ENCODE results near the gene INO80B.

The INO80B gene

DNA sequence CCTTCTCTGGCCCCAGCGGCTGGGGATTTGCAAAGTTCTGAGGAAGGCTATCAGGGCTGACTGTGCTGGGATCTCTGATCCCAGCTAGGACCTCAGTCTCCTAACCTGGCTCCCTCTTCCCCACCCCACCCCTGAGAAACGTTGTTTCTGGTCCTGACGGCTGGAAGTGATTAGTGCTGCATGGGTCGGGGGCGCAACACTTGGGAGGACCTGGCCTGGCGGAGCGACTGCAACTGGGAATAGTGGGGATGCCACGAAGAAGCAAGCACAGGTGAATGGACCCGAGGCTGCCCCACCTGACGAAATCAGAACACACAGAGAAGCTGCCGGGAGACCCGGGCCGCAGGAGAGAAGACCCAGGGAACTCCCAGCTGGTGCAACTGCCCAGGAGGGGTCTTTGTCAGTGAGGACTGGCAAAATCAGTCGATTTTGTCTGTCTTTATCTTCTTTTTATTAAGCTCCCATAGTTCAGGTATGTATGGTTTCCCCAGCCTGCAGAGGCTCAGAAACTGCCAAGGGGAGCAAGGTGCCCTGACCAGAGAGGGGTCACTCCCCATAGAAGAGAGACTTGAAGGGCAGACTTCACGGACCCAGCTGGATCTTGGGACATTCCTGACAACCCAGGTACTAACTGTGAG is 45.2 kb downstream of the INO80B start:
- Histone ChIP-seq H3K4me1 (ENCODE audit: control insufficient read depth in 1 of 2, insufficient read depth in 1 of 2, low read depth in 1 of 2, low read length in 1 of 2) (peaks cover 42 to 43% of the 10 kb centered on the region in 2 experiments), H3K9me3 (no peaks in the 10 kb centered on the region), H3K36me3 (peaks cover 3% of the 10 kb centered on the region), H3K4me3 (ENCODE audit: low read depth in 1 of 2, low read length in 1 of 2) (no peak overlapping the region), H3K27me3 (peaks cover 93% of the 10 kb centered on the region), H3K27ac (no peak overlapping the region)
- TF ChIP-seq, protein P1, sequence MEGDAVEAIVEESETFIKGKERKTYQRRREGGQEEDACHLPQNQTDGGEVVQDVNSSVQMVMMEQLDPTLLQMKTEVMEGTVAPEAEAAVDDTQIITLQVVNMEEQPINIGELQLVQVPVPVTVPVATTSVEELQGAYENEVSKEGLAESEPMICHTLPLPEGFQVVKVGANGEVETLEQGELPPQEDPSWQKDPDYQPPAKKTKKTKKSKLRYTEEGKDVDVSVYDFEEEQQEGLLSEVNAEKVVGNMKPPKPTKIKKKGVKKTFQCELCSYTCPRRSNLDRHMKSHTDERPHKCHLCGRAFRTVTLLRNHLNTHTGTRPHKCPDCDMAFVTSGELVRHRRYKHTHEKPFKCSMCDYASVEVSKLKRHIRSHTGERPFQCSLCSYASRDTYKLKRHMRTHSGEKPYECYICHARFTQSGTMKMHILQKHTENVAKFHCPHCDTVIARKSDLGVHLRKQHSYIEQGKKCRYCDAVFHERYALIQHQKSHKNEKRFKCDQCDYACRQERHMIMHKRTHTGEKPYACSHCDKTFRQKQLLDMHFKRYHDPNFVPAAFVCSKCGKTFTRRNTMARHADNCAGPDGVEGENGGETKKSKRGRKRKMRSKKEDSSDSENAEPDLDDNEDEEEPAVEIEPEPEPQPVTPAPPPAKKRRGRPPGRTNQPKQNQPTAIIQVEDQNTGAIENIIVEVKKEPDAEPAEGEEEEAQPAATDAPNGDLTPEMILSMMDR (IDR thresholded peaks at IDR 0.05) = no peak

DNA sequence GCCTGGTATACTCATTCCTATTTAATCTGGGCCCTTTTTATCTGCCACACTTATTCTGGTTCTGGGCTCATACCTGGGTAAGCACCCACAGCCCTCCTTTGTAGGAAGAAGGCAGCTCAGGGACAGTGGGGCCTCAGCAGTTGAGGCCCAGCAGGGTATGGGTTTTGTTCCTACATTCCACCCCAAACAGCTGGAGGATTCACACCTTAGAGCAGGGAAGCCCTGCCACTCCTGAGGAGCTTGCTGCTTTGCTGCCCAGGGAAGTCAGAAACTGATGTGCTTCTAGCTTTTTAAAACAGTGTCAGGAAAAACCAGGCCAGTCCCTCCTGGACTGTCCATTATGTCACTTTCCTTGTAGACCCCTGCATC is 45.7 kb downstream of the INO80B start:
- TF ChIP-seq, protein P1 (IDR thresholded peaks at IDR 0.05) = no peak
- no peak overlapping the region for H3K4me3 ChIP-seq (ENCODE audit: low read depth in 1 of 2, low read length in 1 of 2)
- peaks cover 8% of the 10 kb centered on the region for H3K36me3 ChIP-seq
- H3K27me3 ChIP-seq = peaks cover 98% of the 10 kb centered on the region
- H3K9me3 ChIP-seq = no peaks in the 10 kb centered on the region
- H3K27ac ChIP-seq = no peak overlapping the region
- peaks cover 42 to 45% of the 10 kb centered on the region in 2 experiments for H3K4me1 ChIP-seq (ENCODE audit: control insufficient read depth in 1 of 2, insufficient read depth in 1 of 2, low read depth in 1 of 2, low read length in 1 of 2)

DNA sequence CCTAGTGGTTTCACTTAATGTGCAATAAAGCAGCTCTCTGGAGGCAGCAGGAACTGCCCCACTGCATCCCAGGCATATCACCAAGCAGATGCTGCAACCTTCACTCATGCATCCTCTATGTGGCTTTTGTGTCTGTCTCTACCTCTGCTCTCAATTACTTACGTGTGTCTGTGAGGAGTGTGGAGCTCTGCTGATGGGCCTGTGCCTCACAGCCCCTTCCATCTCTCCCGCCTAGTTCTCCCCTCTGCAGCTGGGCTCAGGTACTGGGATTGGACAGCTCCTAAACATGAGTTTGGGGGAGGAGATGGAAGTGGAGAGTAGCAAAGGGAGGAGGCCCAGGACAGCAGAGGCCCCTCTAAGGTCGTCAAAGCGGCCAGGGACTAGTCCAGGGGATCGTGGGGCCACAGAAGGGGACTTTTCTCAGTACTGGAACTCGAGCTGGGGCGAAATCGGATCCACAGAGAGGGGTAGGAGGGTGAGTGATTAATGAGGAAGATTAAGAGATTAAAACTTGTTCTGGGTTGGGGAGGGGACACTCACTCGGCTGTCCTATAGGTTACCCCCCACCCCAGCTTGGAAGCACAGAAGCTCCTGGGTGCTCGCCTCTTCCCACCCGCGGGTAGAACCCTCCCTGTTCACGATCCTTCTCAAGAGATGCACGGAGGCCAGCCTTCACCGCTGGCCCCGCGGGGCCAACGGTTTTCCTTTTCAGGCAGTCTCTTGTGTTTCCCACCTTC is 46.6 kb downstream of the INO80B start:
- Histone ChIP-seq H3K27me3 (peaks cover 91% of the 10 kb centered on the region), H3K27ac (no peak overlapping the region), H3K9me3 (no peaks in the 10 kb centered on the region), H3K36me3 (peaks cover 13% of the 10 kb centered on the region), H3K4me3 (ENCODE audit: low read depth in 1 of 2, low read length in 1 of 2) (no peak overlapping the region), H3K4me1 (ENCODE audit: control insufficient read depth in 1 of 2, insufficient read depth in 1 of 2, low read depth in 1 of 2, low read length in 1 of 2) (peaks cover 48 to 54% of the 10 kb centered on the region in 2 experiments)
- TF ChIP-seq, protein P1 (IDR thresholded peaks at IDR 0.05) = no peak

DNA sequence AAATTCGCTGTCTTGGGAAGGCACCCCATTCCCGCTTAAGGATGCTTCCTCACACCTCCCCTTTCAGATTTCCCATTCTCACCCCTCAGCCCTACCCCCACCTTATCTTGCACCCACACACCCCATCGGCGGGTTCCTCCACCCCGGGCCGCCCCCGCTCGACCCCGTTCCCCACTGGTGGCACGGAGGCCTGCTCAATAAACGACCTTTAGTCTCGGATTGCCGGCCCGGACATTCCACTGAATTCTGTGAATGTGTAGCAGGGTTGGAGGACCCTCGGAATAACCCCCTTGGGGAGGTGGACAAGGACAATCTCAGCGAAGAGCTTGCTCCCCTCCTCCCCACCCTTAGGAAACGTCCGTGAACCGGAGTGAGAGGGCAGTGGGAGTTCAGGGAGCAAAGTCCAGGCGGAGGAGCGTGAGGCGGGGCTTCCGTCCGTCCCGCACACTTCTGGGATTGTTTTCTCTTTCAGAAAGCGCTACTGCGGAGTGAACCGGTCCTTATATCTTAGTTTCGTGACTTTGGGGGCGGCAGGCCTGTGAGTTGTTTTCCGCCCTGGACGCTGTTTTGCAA is 47.3 kb downstream of the INO80B start:
- Histone ChIP-seq H3K27ac (no peak overlapping the region), H3K36me3 (peaks cover 13% of the 10 kb centered on the region), H3K4me1 (ENCODE audit: control insufficient read depth in 1 of 2, insufficient read depth in 1 of 2, low read depth in 1 of 2, low read length in 1 of 2) (peaks cover 54 to 60% of the 10 kb centered on the region in 2 experiments), H3K4me3 (ENCODE audit: low read depth in 1 of 2, low read length in 1 of 2) (peak overlapping the region; percentile 54 to 62), H3K9me3 (no peaks in the 10 kb centered on the region), H3K27me3 (peaks cover 84% of the 10 kb centered on the region)
- TF ChIP-seq, protein P1 (IDR thresholded peaks at IDR 0.05) = no peak

DNA sequence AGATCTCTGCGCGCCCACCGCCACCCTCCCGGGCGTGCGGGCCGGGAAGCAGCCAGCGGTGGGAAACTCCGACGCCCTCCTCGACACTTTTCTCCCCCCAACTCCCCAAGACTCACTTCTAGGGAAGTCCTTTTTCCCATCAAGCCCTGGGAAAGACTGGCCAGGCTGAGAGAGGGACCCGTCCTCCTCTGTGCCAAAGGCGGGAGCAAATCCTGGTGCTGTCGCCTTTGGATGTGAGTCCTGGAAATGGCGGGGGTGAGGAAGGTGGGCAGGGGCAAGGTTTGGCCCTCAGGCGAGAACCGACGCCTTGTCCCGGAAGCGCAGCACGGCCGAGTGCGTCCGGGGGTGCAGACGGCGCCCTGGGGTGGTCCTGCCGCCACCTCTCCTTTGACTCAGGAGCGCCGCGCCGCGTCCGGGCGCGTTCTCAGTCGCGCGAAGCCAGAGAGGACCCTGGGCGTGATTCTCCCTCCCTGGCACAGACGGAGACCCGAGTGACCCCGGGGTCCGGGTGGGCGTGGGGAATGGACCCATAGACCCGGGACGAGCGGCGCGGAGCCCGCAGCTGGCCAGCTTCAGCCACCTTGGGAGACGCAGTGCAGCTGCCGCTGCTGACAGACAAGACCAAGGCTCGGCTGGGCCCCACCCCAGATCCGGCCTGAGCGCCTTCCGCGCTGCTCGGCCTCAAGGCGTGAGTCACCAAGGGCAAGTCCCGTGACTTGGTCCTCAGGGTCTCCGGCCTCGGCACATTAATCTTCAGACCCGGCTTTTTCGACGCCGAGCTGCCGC is 48.0 kb downstream of the INO80B start:
- H3K27ac ChIP-seq = no peak overlapping the region
- peaks cover 77% of the 10 kb centered on the region for H3K27me3 ChIP-seq
- peaks cover 52 to 58% of the 10 kb centered on the region in 2 experiments for H3K4me1 ChIP-seq (ENCODE audit: control insufficient read depth in 1 of 2, insufficient read depth in 1 of 2, low read depth in 1 of 2, low read length in 1 of 2)
- H3K9me3 ChIP-seq = no peaks in the 10 kb centered on the region
- TF ChIP-seq, protein P1 (IDR thresholded peaks at IDR 0.05) = no peak
- peak overlapping the region; percentile 54 to 62 for H3K4me3 ChIP-seq (ENCODE audit: low read depth in 1 of 2, low read length in 1 of 2)
- peaks cover 13% of the 10 kb centered on the region for H3K36me3 ChIP-seq

All from neutrophil (primary cell).